ENCODE data around the gene CAB39L.
A peak's percentile ranks its signal among the peaks of the same experiment; 100 is the strongest.

Gene CAB39L

GRCh38 chr13:49373716-49374115, 70.1 kb downstream of the CAB39L start:
- TF ChIP-seq ZBTB7A (IDR thresholded peaks at IDR 0.05; ENCODE audit: low read depth) (no peak), CEBPB (IDR thresholded peaks at IDR 0.05) (no peak), FOXM1 (IDR thresholded peaks at IDR 0.05; ENCODE audit: borderline replicate concordance, low read depth) (no peak), RAD21 (IDR thresholded peaks at IDR 0.05; ENCODE audit: low read depth) (no peak), EGR1 (IDR thresholded peaks at IDR 0.05) (no peak), YY1 (IDR thresholded peaks at IDR 0.05; ENCODE audit: low read depth) (no peak), NFIC (IDR thresholded peaks at IDR 0.05) (no peak), EP300 (IDR thresholded peaks at IDR 0.05; ENCODE audit: borderline replicate concordance) (no peak), MAX (IDR thresholded peaks at IDR 0.05) (no peak), USF1 (IDR thresholded peaks at IDR 0.05) (no peak), TAF1 (IDR thresholded peaks at IDR 0.05; ENCODE audit: low read depth) (no peak), TEAD4 (IDR thresholded peaks at IDR 0.05) (no peak), CREB1 (IDR thresholded peaks at IDR 0.05; ENCODE audit: low read depth) (no peak), TCF12 (IDR thresholded peaks at IDR 0.05; ENCODE audit: low read depth) (no peak)
- TF ChIP-seq, protein P1, sequence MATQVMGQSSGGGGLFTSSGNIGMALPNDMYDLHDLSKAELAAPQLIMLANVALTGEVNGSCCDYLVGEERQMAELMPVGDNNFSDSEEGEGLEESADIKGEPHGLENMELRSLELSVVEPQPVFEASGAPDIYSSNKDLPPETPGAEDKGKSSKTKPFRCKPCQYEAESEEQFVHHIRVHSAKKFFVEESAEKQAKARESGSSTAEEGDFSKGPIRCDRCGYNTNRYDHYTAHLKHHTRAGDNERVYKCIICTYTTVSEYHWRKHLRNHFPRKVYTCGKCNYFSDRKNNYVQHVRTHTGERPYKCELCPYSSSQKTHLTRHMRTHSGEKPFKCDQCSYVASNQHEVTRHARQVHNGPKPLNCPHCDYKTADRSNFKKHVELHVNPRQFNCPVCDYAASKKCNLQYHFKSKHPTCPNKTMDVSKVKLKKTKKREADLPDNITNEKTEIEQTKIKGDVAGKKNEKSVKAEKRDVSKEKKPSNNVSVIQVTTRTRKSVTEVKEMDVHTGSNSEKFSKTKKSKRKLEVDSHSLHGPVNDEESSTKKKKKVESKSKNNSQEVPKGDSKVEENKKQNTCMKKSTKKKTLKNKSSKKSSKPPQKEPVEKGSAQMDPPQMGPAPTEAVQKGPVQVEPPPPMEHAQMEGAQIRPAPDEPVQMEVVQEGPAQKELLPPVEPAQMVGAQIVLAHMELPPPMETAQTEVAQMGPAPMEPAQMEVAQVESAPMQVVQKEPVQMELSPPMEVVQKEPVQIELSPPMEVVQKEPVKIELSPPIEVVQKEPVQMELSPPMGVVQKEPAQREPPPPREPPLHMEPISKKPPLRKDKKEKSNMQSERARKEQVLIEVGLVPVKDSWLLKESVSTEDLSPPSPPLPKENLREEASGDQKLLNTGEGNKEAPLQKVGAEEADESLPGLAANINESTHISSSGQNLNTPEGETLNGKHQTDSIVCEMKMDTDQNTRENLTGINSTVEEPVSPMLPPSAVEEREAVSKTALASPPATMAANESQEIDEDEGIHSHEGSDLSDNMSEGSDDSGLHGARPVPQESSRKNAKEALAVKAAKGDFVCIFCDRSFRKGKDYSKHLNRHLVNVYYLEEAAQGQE (IDR thresholded peaks at IDR 0.05; ENCODE audit: low read depth) = no peak

DNA sequence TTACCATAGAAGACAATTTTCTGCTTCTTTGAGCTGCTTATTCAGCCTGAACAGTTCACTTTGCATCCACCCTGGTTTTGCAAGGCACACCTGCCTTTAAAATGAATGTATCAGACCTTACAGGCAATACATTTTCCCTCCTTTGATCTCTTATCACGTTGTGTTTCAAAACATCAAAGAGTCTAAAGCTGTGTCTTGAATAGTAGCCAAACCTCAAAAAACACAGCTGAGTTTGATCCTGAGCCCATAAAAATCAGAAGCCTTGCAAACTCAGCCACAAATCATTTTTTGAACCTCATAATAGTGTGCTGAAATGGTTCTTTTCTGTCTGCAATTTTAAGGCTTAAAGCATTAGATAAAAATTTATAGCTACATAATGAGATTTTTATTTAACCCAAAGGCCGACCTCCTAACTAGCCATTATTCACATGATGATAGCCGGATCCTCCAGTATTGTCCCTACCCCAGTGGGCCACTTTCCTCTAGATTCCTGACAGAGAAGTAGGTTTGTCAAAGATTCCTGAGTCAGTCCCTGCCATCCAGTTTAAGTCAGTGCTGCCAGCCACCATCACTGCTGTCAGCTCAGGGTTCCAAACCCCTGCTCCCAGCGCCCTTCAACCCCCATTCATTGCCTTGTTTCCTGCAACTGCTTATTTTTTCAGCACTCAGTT, 71.8 kb downstream of the CAB39L start:
- TF ChIP-seq RAD21 (IDR thresholded peaks at IDR 0.05; ENCODE audit: low read depth) (no peak), NFIC (IDR thresholded peaks at IDR 0.05) (peak; percentile 61), CEBPB (IDR thresholded peaks at IDR 0.05) (peak; percentile 44; the same call in 1 of the 2 replicates)

- TF ChIP-seq CEBPB (IDR thresholded peaks at IDR 0.05) (no peak), EP300 (IDR thresholded peaks at IDR 0.05; ENCODE audit: borderline replicate concordance) (no peak), TAF1 (IDR thresholded peaks at IDR 0.05; ENCODE audit: low read depth) (no peak), EGR1 (IDR thresholded peaks at IDR 0.05) (no peak), MAX (IDR thresholded peaks at IDR 0.05) (no peak), YY1 (IDR thresholded peaks at IDR 0.05; ENCODE audit: low read depth) (no peak), TCF12 (IDR thresholded peaks at IDR 0.05; ENCODE audit: low read depth) (no peak), CREB1 (IDR thresholded peaks at IDR 0.05; ENCODE audit: low read depth) (no peak), RAD21 (IDR thresholded peaks at IDR 0.05; ENCODE audit: low read depth) (no peak), TEAD4 (IDR thresholded peaks at IDR 0.05) (no peak), ZBTB7A (IDR thresholded peaks at IDR 0.05; ENCODE audit: low read depth) (no peak), USF1 (IDR thresholded peaks at IDR 0.05) (no peak), NFIC (IDR thresholded peaks at IDR 0.05) (no peak), FOXM1 (IDR thresholded peaks at IDR 0.05; ENCODE audit: borderline replicate concordance, low read depth) (no peak)
- TF ChIP-seq, protein P1 (IDR thresholded peaks at IDR 0.05; ENCODE audit: low read depth) = no peak
Observed at GRCh38 chr13:49370371-49370770, 73.5 kb downstream of the CAB39L start.

- TF ChIP-seq NFIC (IDR thresholded peaks at IDR 0.05) = no peak
- TF ChIP-seq, protein P1 (IDR thresholded peaks at IDR 0.05; ENCODE audit: low read depth) = no peak
- no peak for TF ChIP-seq TAF1 (IDR thresholded peaks at IDR 0.05; ENCODE audit: low read depth)
- TF ChIP-seq YY1 (IDR thresholded peaks at IDR 0.05; ENCODE audit: low read depth) = no peak
- no peak for TF ChIP-seq MAX (IDR thresholded peaks at IDR 0.05)
- no peak for TF ChIP-seq CEBPB (IDR thresholded peaks at IDR 0.05)
- no peak for TF ChIP-seq TEAD4 (IDR thresholded peaks at IDR 0.05)
- TF ChIP-seq FOXM1 (IDR thresholded peaks at IDR 0.05; ENCODE audit: borderline replicate concordance, low read depth) = no peak
- TF ChIP-seq ZBTB7A (IDR thresholded peaks at IDR 0.05; ENCODE audit: low read depth) = no peak
- TF ChIP-seq TCF12 (IDR thresholded peaks at IDR 0.05; ENCODE audit: low read depth) = no peak
- no peak for TF ChIP-seq CREB1 (IDR thresholded peaks at IDR 0.05; ENCODE audit: low read depth)
- TF ChIP-seq USF1 (IDR thresholded peaks at IDR 0.05) = no peak
- TF ChIP-seq RAD21 (IDR thresholded peaks at IDR 0.05; ENCODE audit: low read depth) = no peak
- TF ChIP-seq EGR1 (IDR thresholded peaks at IDR 0.05) = no peak
- no peak for TF ChIP-seq EP300 (IDR thresholded peaks at IDR 0.05; ENCODE audit: borderline replicate concordance)
Observed at GRCh38 chr13:49369866-49370265, 74.0 kb downstream of the CAB39L start.

All from Ishikawa (cell line).